CD4-positive, alpha-beta T cell treated with Interferon alpha-2 for 1 hour (primary cell): ENCODE measurements around the gene SPPL3.
A peak's percentile ranks its signal among the peaks of the same experiment; 100 is the strongest.
"Not testable (repeated sequence)": the region's sequence is repeated elsewhere in the genome, so short reads cannot be mapped to it uniquely, and the experiment has no call there.

ENCODE experiments used
- DNase-seq, 2 donors: peaks; one replicate each; pipeline ENCODE4 v3.0.0-alpha.2; 2020 to 2022

SPPL3 gene

GRCh38 chr12:120740871-120741270 is 163.3 kb downstream of the SPPL3 start:
- DNase-seq = no peak

GRCh38 chr12:120739821-120740613 is 164.1 kb downstream of the SPPL3 start:
- no peak for DNase-seq

DNA sequence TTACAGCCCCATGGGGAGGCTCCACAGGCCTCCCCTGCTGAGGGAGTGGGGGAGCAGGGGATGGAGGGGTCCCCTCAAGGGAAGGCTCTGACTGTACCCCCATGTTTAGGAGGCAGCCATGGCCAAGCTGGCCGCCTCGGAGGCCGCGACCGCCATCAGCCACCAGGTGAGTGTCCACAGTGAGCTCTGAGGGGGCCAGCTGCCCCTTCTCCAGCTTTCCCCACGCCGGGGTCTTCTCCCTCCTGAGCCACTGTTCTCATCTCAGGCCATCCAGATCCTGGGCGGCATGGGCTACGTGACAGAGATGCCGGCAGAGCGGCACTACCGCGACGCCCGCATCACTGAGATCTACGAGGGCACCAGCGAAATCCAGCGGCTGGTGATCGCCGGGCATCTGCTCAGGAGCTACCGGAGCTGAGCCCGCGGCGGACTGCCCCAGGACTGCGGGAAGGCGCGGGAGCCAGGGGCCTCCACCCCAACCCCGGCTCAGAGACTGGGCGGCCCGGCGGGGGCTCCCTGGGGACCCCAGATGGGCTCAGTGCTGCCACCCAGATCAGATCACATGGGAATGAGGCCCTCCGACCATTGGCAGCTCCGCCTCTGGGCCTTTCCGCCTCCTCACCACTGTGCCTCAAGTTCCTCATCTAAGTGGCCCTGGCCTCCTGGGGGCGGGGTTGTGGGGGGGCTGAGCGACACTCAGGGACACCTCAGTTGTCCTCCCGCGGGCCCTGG is 165.0 kb downstream of the SPPL3 start:
- no peak for DNase-seq

GRCh38 chr12:120738252-120739030 is 165.7 kb downstream of the SPPL3 start:
- DNase-seq = no peak

DNA sequence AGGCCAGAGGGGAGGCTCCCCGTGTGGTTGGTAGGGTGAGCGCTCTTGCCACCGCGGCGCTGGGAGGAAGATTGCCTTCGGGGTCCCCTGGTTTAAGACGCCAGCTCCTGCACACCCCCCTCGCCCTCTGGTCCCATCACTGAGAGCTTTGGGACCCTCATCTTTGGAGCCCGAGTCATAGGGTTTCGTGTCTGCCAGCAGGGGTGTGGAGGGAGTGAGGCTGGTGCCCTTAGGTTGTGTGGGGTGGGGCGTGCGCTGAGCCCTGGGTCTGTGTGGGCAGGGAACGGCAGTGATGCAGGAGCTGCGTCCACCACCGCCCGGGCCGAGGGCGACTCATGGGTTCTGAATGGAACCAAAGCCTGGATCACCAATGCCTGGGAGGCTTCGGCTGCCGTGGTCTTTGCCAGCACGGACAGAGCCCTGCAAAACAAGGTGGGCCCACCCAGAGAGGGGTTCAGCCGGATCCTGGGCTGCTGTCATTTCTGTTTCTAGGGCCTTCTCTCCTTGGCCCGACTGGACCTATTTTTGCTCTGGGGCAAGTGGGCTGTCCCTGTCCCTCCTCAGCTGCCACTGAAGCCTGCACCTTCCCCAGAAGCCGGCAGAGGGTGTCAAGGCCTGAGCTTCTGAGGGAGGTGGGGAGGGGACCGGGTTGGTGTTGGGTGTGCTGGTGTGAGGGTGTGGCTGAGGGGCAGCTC is 166.5 kb downstream of the SPPL3 start:
- DNase-seq = no peak

DNA sequence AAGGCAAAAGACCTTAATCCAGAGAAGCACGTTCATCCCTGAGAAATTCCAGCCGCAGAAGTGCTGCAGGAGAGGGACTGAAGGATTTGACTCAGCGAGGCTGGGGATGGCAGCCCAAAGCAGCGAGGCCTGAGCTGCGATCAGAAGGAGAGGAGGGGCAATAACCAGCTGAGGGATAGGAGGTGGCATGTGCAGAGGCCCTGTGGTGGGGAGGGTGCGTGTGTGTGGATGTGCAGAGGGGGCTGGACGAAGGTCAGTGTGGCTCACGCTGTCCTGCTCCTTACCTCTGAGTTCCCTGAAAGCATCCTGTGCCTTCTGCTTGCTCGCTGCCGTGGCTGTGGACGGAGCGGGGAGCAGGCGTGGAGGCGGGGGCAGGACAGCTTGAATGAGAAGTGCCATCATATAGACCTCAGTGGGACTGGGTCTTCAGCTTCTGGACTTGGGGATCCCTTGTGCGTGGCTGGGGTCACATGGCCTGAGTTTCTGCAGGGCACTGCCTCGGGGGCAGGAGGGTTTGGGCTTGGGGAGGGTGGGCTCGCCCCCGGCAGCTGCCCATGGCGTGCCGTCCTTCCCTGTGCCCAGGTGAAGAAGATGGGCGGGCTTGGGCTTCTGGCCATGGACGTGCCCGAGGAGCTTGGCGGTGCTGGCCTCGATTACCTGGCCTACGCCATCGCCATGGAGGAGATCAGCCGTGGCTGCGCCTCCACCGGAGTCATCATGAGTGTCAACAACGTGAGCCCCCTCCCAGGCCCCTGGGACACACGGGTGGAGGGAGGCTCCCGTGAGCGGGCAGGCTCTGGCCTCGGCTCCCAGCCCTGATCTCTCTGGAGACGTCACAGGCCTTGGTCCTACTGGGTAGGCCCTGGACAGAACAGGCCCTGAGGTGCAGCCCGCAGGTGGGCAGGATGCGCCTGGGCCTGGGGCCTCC is 167.5 kb downstream of the SPPL3 start:
- no peak for DNase-seq

DNA sequence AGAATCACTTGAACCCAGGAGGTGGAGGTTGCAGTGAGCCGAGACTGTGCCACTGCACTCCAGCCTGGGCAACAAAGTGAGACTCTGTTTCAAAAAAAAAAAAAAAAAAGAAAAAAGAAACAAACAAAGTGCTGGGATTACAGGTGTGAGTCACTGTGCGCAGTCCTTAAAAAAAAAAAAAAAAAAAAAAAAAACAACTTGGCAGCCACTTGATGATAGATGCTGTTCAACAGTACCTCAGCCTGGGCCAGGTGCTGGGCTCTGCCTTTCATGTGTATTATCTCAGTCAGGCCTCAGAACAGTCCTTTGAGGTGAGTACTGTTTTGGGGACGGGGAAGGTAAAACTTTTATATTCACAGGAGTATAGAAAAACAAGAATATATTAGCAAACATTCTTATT is 169.0 kb downstream of the SPPL3 start:
- DNase-seq = no peak

GRCh38 chr12:120734210-120734609 is 169.9 kb downstream of the SPPL3 start:
- no peak for DNase-seq

- no peak for DNase-seq
Measured at GRCh38 chr12:120733574-120733973, 170.6 kb downstream of the SPPL3 start.

GRCh38 chr12:120732198-120732597 is 172.0 kb downstream of the SPPL3 start:
- not testable (repeated sequence) for DNase-seq

GRCh38 chr12:120726961-120727360 is 177.2 kb downstream of the SPPL3 start:
- no peak for DNase-seq

DNA sequence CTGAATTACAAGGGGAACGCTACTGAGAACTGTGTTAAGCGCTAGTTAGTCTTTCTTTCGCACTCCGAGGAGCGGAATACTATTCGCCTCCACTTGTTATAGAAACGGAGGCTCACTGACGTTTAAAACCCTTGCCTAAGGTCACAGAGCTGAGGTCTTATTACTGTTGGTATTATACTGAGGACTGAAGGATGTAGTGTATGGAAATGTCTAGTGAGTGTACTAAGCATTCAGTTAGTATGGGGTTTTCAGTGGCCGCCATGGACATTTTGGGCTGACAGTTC is 177.7 kb downstream of the SPPL3 start:
- DNase-seq = no peak

- peak; percentile 87 to 92 for DNase-seq
Measured at GRCh38 chr12:120725659-120726509, 178.3 kb downstream of the SPPL3 start, which contains the start of gene ACADS. Gene ACADS (plus strand): TSS chr12:120725826. CDS start chr12:120725886, 60 bp downstream.

DNA sequence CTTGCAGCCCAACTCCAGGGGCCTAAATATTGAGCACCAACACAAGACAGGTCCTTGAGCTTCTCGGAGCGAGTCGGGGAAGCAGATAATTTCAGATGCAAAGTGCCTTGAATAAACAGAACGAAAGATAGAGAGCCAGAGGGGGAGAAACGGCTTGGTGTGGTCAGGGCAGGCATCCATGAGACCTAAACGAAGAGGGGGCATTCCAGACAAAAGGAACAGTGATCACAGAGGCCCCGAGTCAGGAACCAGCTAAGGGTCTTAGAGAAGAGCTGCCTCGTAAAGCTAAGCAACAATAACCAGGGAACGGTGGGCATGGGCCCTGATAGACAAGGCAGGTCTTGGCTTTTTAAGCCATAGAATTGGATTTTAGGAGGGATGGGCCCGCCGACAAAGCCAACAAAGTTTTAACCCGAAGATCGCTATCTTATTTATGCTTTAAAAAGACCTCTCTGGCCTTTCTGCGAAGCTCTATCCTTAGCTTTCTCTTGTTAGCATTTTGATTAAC is 179.0 kb downstream of the SPPL3 start:
- DNase-seq = no peak

DNA sequence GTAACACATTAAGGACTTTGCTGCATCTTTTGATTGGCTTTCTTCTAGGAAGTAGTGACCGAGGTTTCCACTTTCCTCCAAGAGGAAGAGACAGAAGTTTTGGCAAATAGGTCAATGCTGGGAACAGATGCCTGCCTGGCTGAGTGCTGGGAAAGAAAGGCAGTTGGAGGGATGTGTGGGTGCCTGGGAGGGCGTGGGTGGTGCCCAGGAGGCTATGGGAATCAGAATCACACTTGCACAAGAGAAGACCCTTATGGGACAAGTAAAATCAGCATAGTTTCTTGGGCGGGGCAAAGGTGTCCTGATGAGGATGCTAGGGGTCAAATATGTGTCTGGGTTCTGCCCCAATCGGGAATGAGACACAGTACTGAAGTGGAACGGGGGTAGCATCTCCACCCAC is 179.4 kb downstream of the SPPL3 start:
- no peak for DNase-seq

GRCh38 chr12:120722784-120723183 is 181.4 kb downstream of the SPPL3 start:
- no peak for DNase-seq

GRCh38 chr12:120721866-120722265 is 182.3 kb downstream of the SPPL3 start:
- DNase-seq = no peak

- DNase-seq = no peak
Measured at GRCh38 chr12:120720987-120721801, 183.0 kb downstream of the SPPL3 start.

- DNase-seq = no peak
Measured at GRCh38 chr12:120720234-120720986, 183.7 kb downstream of the SPPL3 start.
